K562 (cell line): ENCODE measurements around the gene TMEM88. TPM values are rescaled to one million over a fixed set of nuclear protein-coding genes. Genes with fewer than 3 reads are reported as not detected.

ENCODE experiments used
- CHD4 ChIP-seq: fragments of 200-600 bp; sonication (generic); IDR thresholded peaks from 3 replicates; pipeline ENCODE4 v1.6.1; 2012; ENCODE audit warnings: low read depth, mild to moderate bottlenecking, mixed read lengths, low read length, inconsistent platforms; ENCODE audit not compliant: insufficient read depth, insufficient replicate concordance, poor library complexity, severe bottlenecking
- CXXC5 ChIP-seq: fragments of 250-450 bp; sonication (Bioruptor Pico); IDR thresholded peaks from 2 replicates; pipeline ENCODE4 v1.8.0; 2022; ENCODE audit warnings: inconsistent platforms, mild to moderate bottlenecking, moderate library complexity
- MEIS2 ChIP-seq: fragments of 450-650 bp; IDR thresholded peaks from 2 replicates; pipeline ENCODE4 v1.6.1; 2014; ENCODE audit warnings: mild to moderate bottlenecking; ENCODE audit not compliant: partially characterized antibody
- MTF1 ChIP-seq: fragments of 250-450 bp; sonication (Bioruptor Pico); IDR thresholded peaks from 2 replicates; pipeline ENCODE4 v1.9.0; 2021; ENCODE audit warnings: moderate library complexity, mild to moderate bottlenecking, inconsistent platforms, borderline replicate concordance
- POLR2A ChIP-seq: fragments of 450-650 bp; conservative IDR thresholded peaks from 2 replicates; pipeline ENCODE4 v1.6.1; 2016
- REST ChIP-seq, 2 experiments: fragments of 450-650 bp; formaldehyde crosslinking in 1 of 2; IDR thresholded peaks; 2 replicates each; pipeline versions ENCODE4 v1.4.0 to v1.6.1; 2014 to 2020; ENCODE audit warnings: mild to moderate bottlenecking in 2 of 2, borderline replicate concordance in 1 of 2, low read depth in 1 of 2
- RFX5 ChIP-seq: IDR thresholded peaks from 2 replicates; pipeline ENCODE4 v1.6.1; 2011; ENCODE audit warnings: low read depth, mild to moderate bottlenecking, improper control_type of control experiment, low read length
- SP1 ChIP-seq: sonication (generic); formaldehyde crosslinking; IDR thresholded peaks from 2 replicates; pipeline ENCODE4 v1.8.1; 2022; ENCODE audit warnings: mild to moderate bottlenecking, missing genetic modification reagents
- THAP7 ChIP-seq: fragments of 250-450 bp; sonication (Bioruptor Pico); IDR thresholded peaks from 2 replicates; pipeline ENCODE4 v1.5.0; 2021
- ZNF143 ChIP-seq: sonication (generic); formaldehyde crosslinking; IDR thresholded peaks from 2 replicates; pipeline ENCODE4 v1.9.0; 2022; ENCODE audit warnings: mild to moderate bottlenecking, missing genetic modification reagents
- ZNF280A ChIP-seq: fragments of 450-650 bp; IDR thresholded peaks from 2 replicates; pipeline ENCODE4 v1.6.1; 2018; ENCODE audit warnings: mild to moderate bottlenecking, low read depth; ENCODE audit not compliant: partially characterized antibody
- ZNF311 ChIP-seq: fragments of 250-450 bp; sonication (Bioruptor Pico); IDR thresholded peaks from 2 replicates; pipeline ENCODE4 v1.4.0; 2020; ENCODE audit warnings: mild to moderate bottlenecking, moderate library complexity
- ZNF395 ChIP-seq: fragments of 200-800 bp; sonication (Bioruptor generic); IDR thresholded peaks from 2 replicates; pipeline ENCODE4 v1.6.1; 2017; ENCODE audit warnings: missing genetic modification characterization, missing compliant biosample characterization
- polyA plus RNA-seq, 8 experiments: library from polyadenylated mRNA; depleted of rRNA in 4 of 8; stranded (reverse) in 5 of 8; unstranded in 3 of 8; fragments of >200 nt; fragmentation: Nextera tagmentation in 2 of 8; fragmentation: Illumina TruSeq in 1 of 8; extraction: Ambion mirVana in 2 of 8; extraction: Trizol in 1 of 8; gene quantifications; 2 replicates each; pipeline versions ENCODE4 v1.2.1 to v1.2.3, GENCODE V29; 2011 to 2014; ENCODE audit warnings: inconsistent platforms in 1 of 8, missing spikeins in 1 of 8
- total RNA-seq, 7 experiments: library from RNA; depleted of rRNA in 6 of 7; stranded (reverse); fragments of >200 nt in 6 of 7; fragmentation: Illumina TruSeq in 2 of 7; extraction: Trizol in 2 of 7; gene quantifications; 2 replicates each; pipeline versions ENCODE4 v1.2.1 to v1.2.3, GENCODE V29; 2011 to 2021; ENCODE audit warnings: low replicate concordance in 1 of 7

TMEM88 gene
- total and polyA plus RNA-seq, 9 of the 15 experiments (the other 6 are each of a cell fraction or from before 2014, with no cell fraction given) = 0.10 to 1.4 (median 0.36) TPM; not detected in 3

- peak; percentile 65; the same call in 1 of the 2 replicates for TF ChIP-seq REST (IDR thresholded peaks at IDR 0.05; ENCODE audit: borderline replicate concordance)
- no peak for TF ChIP-seq REST (CRISPR knock-in tag; IDR thresholded peaks at IDR 0.05; ENCODE audit: low read depth)
- TF ChIP-seq RFX5 = no peak
- TF ChIP-seq SP1 (CRISPR knock-in tag) = peak; percentile 38; the same call in 1 of the 2 replicates
- no peak for TF ChIP-seq ZNF280A
- no peak for TF ChIP-seq MTF1
- TF ChIP-seq ZNF311 (CRISPR knock-in tag) = no peak
- TF ChIP-seq CXXC5 (CRISPR knock-in tag) = peak; percentile 87
- no peak for TF ChIP-seq ZNF395 (CRISPR knock-in tag)
- TF ChIP-seq POLR2A = 0 out of 2 replicates have a peak, but pooled peaks have one; percentile 1
- peak; percentile 31 for TF ChIP-seq MEIS2
- TF ChIP-seq CHD4 = no peak
- TF ChIP-seq THAP7 (CRISPR knock-in tag) = no peak
- TF ChIP-seq ZNF143 (CRISPR knock-in tag) = no peak
Observed at GRCh38 chr17:7834957-7835813, 19.7 kb upstream of the TMEM88 start (continued).
